ENCODE data around the gene GNA14.
A peak's percentile ranks its signal among the peaks of the same experiment; 100 is the strongest.

GNA14 gene

DNA sequence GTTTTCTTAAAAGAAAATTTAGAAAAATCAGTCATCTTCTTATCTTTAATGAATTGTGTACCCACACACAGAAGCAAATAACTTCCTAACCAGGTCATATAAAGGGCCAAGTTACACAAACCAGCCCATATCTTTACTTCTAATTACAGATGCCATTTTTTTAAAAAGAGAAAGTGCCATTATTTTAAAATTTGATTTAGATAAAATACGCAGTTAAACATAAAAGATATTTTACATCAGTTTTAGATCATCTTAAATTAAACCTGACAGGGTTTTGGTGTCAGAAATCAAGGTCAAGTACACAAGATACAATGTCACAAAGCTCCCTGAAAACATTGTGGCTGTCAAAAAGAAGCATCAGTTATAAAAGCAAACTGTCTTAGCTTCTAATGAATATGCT, 129.4 kb downstream of the GNA14 start:
- DNase-seq (ENCODE audit: low read depth) = no peak
- H3K4me3 ChIP-seq (ENCODE audit: low read length) = no peak overlapping the region
- TF ChIP-seq, protein P1, sequence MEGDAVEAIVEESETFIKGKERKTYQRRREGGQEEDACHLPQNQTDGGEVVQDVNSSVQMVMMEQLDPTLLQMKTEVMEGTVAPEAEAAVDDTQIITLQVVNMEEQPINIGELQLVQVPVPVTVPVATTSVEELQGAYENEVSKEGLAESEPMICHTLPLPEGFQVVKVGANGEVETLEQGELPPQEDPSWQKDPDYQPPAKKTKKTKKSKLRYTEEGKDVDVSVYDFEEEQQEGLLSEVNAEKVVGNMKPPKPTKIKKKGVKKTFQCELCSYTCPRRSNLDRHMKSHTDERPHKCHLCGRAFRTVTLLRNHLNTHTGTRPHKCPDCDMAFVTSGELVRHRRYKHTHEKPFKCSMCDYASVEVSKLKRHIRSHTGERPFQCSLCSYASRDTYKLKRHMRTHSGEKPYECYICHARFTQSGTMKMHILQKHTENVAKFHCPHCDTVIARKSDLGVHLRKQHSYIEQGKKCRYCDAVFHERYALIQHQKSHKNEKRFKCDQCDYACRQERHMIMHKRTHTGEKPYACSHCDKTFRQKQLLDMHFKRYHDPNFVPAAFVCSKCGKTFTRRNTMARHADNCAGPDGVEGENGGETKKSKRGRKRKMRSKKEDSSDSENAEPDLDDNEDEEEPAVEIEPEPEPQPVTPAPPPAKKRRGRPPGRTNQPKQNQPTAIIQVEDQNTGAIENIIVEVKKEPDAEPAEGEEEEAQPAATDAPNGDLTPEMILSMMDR (conservative IDR thresholded peaks at IDR 0.05; ENCODE audit: low read length) = no peak

DNA sequence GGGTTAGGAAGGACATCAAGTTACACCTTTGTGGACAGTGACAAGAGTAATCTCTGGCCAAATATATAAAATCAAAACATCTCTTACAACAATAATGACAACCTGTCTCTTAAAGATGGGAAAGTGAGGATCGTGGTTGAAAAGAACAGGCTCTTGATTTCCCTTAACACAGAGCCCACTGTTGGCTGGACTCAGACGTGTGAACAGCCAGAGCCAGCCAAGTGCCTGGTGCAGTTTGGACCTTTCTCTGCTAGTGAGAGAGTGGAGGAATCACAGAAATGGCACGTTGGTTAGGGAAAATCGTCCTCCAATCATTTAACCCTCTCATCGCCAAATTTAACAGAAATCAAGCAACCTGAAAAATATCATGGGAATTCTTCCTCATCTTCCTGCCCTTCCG, 131.3 kb downstream of the GNA14 start:
- no peak overlapping the region for H3K4me3 ChIP-seq (ENCODE audit: low read length)
- DNase-seq (ENCODE audit: low read depth) = no peak
- TF ChIP-seq, protein P1 (conservative IDR thresholded peaks at IDR 0.05; ENCODE audit: low read length) = no peak

DNA sequence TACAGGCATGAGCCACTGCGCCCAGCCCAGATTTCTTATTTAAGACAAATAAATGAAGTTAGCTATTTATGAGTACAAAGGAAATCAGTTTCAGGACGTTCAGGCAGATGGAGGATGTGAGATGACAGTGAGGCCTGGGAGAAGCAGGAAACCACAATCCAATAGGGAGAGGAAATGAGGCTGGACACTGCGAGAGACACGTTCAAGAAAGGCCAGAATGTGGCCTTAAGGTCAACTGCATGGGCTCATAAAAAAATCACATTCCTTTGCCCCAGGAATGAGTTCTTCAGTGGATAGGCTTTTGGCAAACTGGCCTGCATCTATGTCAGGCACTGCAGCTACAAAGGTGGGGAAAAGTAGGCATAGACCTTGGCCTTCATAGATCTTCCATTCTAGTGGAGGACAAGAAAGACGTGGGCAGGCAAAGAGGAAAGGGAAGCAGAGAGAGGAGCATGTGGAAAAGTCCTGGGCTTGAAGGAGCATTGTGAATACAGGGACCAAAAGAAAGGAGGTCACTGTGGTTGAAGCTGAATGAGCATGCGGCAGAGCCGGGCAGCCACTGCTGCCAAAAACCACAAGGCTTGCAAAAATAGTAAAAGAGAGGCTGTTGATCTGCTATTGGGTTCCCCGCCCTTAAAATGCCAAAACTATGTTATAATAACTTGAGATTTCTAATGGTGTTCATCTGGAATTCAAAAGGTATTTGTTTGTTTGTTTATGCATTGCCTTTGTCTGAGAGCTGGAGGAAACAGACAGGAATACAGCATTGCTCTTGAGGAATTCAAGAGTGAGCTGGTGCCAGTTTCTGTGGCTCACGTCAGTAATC, 133.0 kb downstream of the GNA14 start:
- TF ChIP-seq, protein P1 (conservative IDR thresholded peaks at IDR 0.05; ENCODE audit: low read length) = no peak
- no peak overlapping the region for H3K4me3 ChIP-seq (ENCODE audit: low read length)
- DNase-seq (ENCODE audit: low read depth) = peak; percentile 88

GRCh38 chr9:77513457-77513856, 134.7 kb downstream of the GNA14 start:
- H3K4me3 ChIP-seq (ENCODE audit: low read length) = no peak overlapping the region
- no peak for DNase-seq (ENCODE audit: low read depth)
- TF ChIP-seq, protein P1 (conservative IDR thresholded peaks at IDR 0.05; ENCODE audit: low read length) = no peak

GRCh38 chr9:77512876-77513275, 135.2 kb downstream of the GNA14 start:
- DNase-seq (ENCODE audit: low read depth) = no peak

DNA sequence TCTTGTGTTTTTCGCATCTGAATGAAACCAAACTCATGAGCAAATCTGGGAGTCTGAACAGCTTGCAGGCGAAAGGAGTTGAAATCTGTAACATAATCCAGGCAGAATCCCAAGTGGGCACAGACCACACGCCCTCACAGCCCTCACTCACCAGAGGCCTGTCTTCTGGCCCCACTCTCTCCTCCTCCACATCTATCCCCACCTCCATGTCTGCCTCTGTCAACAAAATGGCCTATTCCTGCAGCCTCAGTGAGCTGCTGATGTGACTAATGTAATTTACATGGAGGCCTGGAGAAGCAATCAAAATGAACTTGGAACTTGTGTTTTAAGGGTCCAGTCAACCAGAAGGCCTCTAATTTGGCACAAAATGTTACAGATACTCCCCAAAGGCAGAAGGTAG, 136.6 kb downstream of the GNA14 start:
- DNase-seq (ENCODE audit: low read depth) = no peak
- no peak overlapping the region for H3K4me3 ChIP-seq (ENCODE audit: low read length)
- TF ChIP-seq, protein P1 (conservative IDR thresholded peaks at IDR 0.05; ENCODE audit: low read length) = no peak

More at GRCh38 chr9:77512876-77513275, 135.2 kb downstream of the GNA14 start:
- TF ChIP-seq, protein P1 (conservative IDR thresholded peaks at IDR 0.05; ENCODE audit: low read length) = no peak
- no peak overlapping the region for H3K4me3 ChIP-seq (ENCODE audit: low read length)

- DNase-seq (ENCODE audit: low read depth) = no peak
- no peak overlapping the region for H3K4me3 ChIP-seq (ENCODE audit: low read length)
Measured at GRCh38 chr9:77510666-77511065, 137.5 kb downstream of the GNA14 start.

More at GRCh38 chr9:77510666-77511065, 137.5 kb downstream of the GNA14 start:
- TF ChIP-seq, protein P1 (conservative IDR thresholded peaks at IDR 0.05; ENCODE audit: low read length) = no peak

Measured in AG10803 (cell line).